ENCODE data around the gene GRIA3. TPM values are rescaled to one million over a fixed set of nuclear protein-coding genes. Genes with fewer than 3 reads are reported as not detected.
"Not testable (repeated sequence)": the region's sequence is repeated elsewhere in the genome, so short reads cannot be mapped to it uniquely, and the experiment has no call there.

The GRIA3 gene
- total RNA-seq, 4 donors from 2014 or later, result 0.19 to 0.44 TPM; not detected in 2

DNA sequence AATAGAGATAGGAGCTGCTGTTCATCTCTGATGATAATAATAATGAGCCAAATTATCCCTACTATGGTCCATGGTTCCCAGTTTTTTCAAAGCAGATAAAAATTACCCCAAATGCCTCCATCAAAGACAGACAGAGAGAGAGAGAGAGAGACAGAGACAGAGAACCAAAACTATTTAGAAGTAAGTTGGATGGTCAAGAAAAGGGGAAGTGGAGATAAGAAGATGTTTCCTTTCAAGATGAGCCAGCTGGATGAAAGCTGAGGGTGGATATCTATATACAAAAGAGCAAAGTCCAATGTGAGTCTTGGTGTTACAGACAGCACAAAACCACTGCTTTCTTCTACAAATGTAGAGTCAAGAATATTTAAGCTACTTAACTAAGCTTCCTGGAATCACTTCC is 173.9 kb downstream of the GRIA3 start:
- TF ChIP-seq, protein P1, sequence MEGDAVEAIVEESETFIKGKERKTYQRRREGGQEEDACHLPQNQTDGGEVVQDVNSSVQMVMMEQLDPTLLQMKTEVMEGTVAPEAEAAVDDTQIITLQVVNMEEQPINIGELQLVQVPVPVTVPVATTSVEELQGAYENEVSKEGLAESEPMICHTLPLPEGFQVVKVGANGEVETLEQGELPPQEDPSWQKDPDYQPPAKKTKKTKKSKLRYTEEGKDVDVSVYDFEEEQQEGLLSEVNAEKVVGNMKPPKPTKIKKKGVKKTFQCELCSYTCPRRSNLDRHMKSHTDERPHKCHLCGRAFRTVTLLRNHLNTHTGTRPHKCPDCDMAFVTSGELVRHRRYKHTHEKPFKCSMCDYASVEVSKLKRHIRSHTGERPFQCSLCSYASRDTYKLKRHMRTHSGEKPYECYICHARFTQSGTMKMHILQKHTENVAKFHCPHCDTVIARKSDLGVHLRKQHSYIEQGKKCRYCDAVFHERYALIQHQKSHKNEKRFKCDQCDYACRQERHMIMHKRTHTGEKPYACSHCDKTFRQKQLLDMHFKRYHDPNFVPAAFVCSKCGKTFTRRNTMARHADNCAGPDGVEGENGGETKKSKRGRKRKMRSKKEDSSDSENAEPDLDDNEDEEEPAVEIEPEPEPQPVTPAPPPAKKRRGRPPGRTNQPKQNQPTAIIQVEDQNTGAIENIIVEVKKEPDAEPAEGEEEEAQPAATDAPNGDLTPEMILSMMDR (IDR thresholded peaks at IDR 0.05), result no peak
- no peak for TF ChIP-seq POLR2A (IDR thresholded peaks at IDR 0.05)
- Histone ChIP-seq H3K27ac (no peak overlapping the region), H3K36me3 (no peaks in the 10 kb centered on the region), H3K27me3 (no peaks in the 10 kb centered on the region), H3K9me3 (no peaks in the 10 kb centered on the region), H3K4me3 (no peak overlapping the region), H3K4me1 (no peaks in the 10 kb centered on the region)
- intact Hi-C loops (cut with DNase I), result no loop called here
- DNase-seq, result no peak

DNA sequence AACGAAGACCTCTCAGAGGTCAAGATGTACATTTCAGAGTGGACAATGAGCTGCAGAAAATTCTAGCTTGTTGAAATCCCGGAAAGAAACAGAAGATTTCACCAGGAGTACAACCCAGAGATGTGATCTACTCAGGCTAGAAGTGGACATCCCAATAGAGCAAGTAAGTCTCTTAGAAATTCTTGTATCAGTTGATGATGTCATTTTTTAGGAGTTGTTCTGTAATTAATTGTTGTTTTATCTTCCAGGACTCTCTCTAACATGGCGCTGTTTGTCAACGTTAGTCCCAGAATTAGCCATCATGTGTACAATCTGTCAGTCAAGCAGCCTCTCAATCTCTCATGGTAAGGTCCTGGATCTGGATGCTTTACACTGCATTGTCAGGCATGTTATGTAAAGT is 174.4 kb downstream of the GRIA3 start:
- Histone ChIP-seq H3K27ac (no peak overlapping the region), H3K27me3 (no peaks in the 10 kb centered on the region), H3K4me3 (no peak overlapping the region), H3K36me3 (no peaks in the 10 kb centered on the region), H3K9me3 (no peaks in the 10 kb centered on the region), H3K4me1 (no peaks in the 10 kb centered on the region)
- 75 to 86% methylated on average over 4 of the region's 4 CpGs for WGBS, 2 donors
- no peak for DNase-seq
- intact Hi-C loops (cut with DNase I), result no loop called here
- TF ChIP-seq, protein P1 (IDR thresholded peaks at IDR 0.05), result no peak
- TF ChIP-seq POLR2A (IDR thresholded peaks at IDR 0.05), result no peak

DNA sequence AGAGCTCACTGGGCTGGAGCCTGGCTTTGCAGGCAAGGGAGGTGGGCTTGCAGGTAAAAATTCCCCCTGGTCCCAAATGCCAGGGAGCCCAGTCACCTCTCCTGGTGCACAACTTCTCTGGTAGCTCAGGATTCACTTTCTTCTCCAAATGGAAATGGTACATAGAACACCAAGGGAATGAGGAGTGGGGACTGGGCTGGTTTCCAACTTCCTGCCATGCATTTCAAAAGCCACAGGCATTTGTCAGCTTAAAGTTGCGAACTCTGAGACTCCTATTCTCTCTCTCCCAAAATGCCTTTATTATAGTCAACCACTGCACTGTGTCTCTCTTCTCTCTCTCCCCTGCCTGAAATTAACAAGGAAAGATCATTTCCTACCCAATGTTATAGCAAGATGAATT is 177.3 kb downstream of the GRIA3 start:
- Histone ChIP-seq H3K27me3 (no peaks in the 10 kb centered on the region), H3K27ac (no peak overlapping the region), H3K36me3 (no peaks in the 10 kb centered on the region), H3K4me1 (no peaks in the 10 kb centered on the region), H3K4me3 (no peak overlapping the region), H3K9me3 (no peaks in the 10 kb centered on the region)
- DNase-seq, result no peak
- TF ChIP-seq POLR2A (IDR thresholded peaks at IDR 0.05), result no peak
- TF ChIP-seq, protein P1 (IDR thresholded peaks at IDR 0.05), result no peak
- intact Hi-C loops (cut with DNase I), result no loop called here
- 60 to 75% methylated on average over 1 of the region's 1 CpG for WGBS, 2 donors

DNA sequence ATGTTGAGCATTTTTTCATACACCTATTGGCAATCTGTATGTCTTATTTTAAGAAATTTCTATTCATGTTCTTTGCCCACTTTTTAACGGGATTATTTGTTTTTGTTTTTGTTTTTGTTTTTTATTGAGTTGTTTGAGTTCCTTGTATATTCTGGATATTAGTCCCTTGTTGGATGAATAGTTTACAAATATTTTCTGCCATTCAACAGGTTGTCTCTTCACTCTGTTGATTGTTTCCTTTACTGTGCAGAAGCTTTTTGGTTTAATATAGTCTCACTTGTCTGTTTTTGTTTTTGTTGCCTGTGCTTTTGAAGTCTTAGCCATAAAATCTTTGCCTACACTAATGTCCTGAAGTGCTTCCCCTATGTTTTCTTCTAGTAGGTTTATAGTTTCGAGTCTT is 202.1 kb downstream of the GRIA3 start:
- 67 to 69% methylated on average over 2 of the region's 2 CpGs for WGBS, 2 donors
- intact Hi-C loops (cut with DNase I), result not testable (repeated sequence)

DNA sequence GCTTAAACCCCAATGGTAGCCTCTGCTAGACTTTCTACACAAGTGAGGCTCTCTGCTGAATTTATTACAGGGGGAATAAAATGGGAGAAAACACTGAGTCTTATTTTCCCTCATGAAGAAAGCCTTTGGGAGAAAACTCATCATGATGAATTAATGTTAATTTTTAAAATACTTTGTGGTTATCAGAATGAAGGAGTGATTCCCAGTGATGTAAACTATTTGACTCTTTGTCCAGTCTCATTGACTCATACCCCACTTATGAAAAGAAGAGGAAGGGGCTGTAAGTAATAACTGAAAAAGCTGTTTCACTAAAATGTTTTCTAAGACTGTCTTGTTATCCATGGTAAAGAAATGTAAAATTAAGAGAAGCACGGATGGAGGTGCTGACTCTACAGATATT is 208.8 kb downstream of the GRIA3 start:
- no peaks in the 10 kb centered on the region for H3K36me3 ChIP-seq
- DNase-seq, result no peak
- TF ChIP-seq, protein P1 (IDR thresholded peaks at IDR 0.05), result no peak
- TF ChIP-seq POLR2A (IDR thresholded peaks at IDR 0.05), result no peak
- WGBS, 2 donors, result 75 to 81% methylated on average over 1 of the region's 1 CpG
- no peak overlapping the region for H3K27ac ChIP-seq
- no peak overlapping the region for H3K4me3 ChIP-seq
- no peaks in the 10 kb centered on the region for H3K4me1 ChIP-seq
- no peaks in the 10 kb centered on the region for H3K27me3 ChIP-seq
- no peaks in the 10 kb centered on the region for H3K9me3 ChIP-seq
- intact Hi-C loops (cut with DNase I), result no loop called here

More for the DNA sequence above, 202.1 kb downstream of the GRIA3 start:
- not testable (repeated sequence) for H3K4me3 ChIP-seq, H3K36me3 ChIP-seq, DNase-seq, H3K4me1 ChIP-seq, H3K27me3 ChIP-seq, H3K27ac ChIP-seq, H3K9me3 ChIP-seq

DNA sequence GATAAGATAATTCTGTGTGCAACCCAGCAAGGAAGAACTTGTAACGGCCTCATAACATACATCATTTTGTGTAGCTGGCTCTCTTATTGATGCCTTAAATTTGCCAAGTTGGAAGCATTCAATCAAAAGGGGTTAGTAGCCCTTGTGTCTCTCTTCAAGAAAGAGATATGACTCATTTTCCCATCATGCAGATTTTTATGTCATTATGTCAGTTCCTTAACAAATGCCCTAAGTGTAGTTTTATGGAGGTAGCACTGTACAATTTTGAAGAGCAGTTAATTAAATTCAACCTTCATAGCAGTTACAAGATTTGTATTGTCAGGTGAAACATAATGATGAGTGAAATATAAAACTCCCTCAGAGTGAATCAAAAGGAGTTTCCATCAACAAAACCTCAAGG is 215.6 kb downstream of the GRIA3 start:
- WGBS, 2 donors, result 39 to 75% methylated on average over 1 of the region's 1 CpG

More for the DNA sequence above, 215.6 kb downstream of the GRIA3 start:
- Histone ChIP-seq H3K9me3 (no peaks in the 10 kb centered on the region), H3K36me3 (no peaks in the 10 kb centered on the region), H3K27ac (no peak overlapping the region), H3K27me3 (no peaks in the 10 kb centered on the region), H3K4me1 (no peaks in the 10 kb centered on the region), H3K4me3 (no peak overlapping the region)
- intact Hi-C loops (cut with DNase I), result no loop called here
- DNase-seq, result no peak
- no peak for TF ChIP-seq POLR2A (IDR thresholded peaks at IDR 0.05)
- TF ChIP-seq, protein P1 (IDR thresholded peaks at IDR 0.05), result no peak
